A549 (cell line): ENCODE measurements around the gene ZNRF2. TPM values are rescaled to one million over a fixed set of nuclear protein-coding genes. Genes with fewer than 3 reads are reported as not detected.
A peak's percentile ranks its signal among the peaks of the same experiment; 100 is the strongest.

ENCODE experiments used
- ATAC-seq, 2 experiments: fragments of 200-7000 bp in 1 of 2; fragments of >200 bp in 1 of 2; cut with Nextera tagmentation in 1 of 2; cut with Tn5 transposase in 1 of 2; 3 replicates each; pipeline versions ENCODE4 v1.8.0 to v1.9.1; 2018 to 2020; ENCODE audit warnings: mild to moderate bottlenecking in 1 of 2, moderate library complexity in 1 of 2
- CTCF ChIA-PET: fragments of 300-600 bp; sonication (Branson Sonifier 250); formaldehyde crosslinking; extraction: SDS; loops from one replicate; lab custom pipeline; 2021; ENCODE audit warnings: antibody characterized with exemption, inconsistent platforms; lab: Yijun Ruan, JAX
- POLR2A ChIA-PET: fragments of 350-600 bp; formaldehyde crosslinking; extraction: SDS; loops from one replicate; lab custom pipeline; 2021; ENCODE audit warnings: antibody characterized with exemption, inconsistent platforms; lab: Yijun Ruan, JAX
- DNase-seq, 2 experiments: peaks; one replicate each; pipeline versions ENCODE4 v3.0.0 to v3.0.0-alpha.2; 2011 to 2016; ENCODE audit warnings: low read depth in 1 of 2, low spot score in 1 of 2
- FAIRE-seq: peaks from 2 replicates; lab custom pipeline; 2011; peaks lifted over from hg19 to GRCh38; lab: Jason Lieb, UNC
- H3K27ac ChIP-seq, 2 experiments: fragments of >200 bp; sonication (Bioruptor Twin); formaldehyde crosslinking; 3 replicates each; pipeline ENCODE4 v1.5.1; 2016 to 2017
- H3K4me1 ChIP-seq: fragments of >200 bp; sonication (Bioruptor Twin); formaldehyde crosslinking; 3 replicates; pipeline ENCODE4 v1.6.1; 2016
- H3K4me2 ChIP-seq: fragments of >200 bp; sonication (Bioruptor Twin); formaldehyde crosslinking; 3 replicates; pipeline ENCODE4 v1.6.1; 2016
- H3K4me3 ChIP-seq: fragments of >200 bp; sonication (Bioruptor Twin); formaldehyde crosslinking; 3 replicates; pipeline ENCODE4 v1.5.1; 2016
- H3K9me3 ChIP-seq: fragments of >200 bp; sonication (Bioruptor Twin); formaldehyde crosslinking; 3 replicates; pipeline ENCODE4 v1.6.1; 2016
- E2F6 ChIP-seq: IDR thresholded peaks from 2 replicates; pipeline ENCODE4 v1.6.1; 2012; ENCODE audit warnings: low read depth, borderline replicate concordance
- ESRRA ChIP-seq: fragments of 150-350 bp; IDR thresholded peaks from 2 replicates; pipeline ENCODE4 v1.6.1; 2014; ENCODE audit warnings: mild to moderate bottlenecking, low read length, borderline replicate concordance
- FOSL2 ChIP-seq, 2 experiments: fragments of 450-650 bp in 1 of 2; fragments of >200 bp in 1 of 2; sonication (Bioruptor Twin) in 1 of 2; formaldehyde crosslinking; IDR thresholded peaks; 2 replicates each; pipeline versions ENCODE4 v1.5.0 to v1.6.1; 2016 to 2020; ENCODE audit warnings: mild to moderate bottlenecking in 1 of 2, moderate library complexity in 1 of 2
- HDAC2 ChIP-seq: fragments of 200-600 bp; sonication (generic); IDR thresholded peaks from 2 replicates; pipeline ENCODE4 v1.6.1; 2016
- HEYL ChIP-seq: fragments of 250-450 bp; sonication (Bioruptor Pico); IDR thresholded peaks from 2 replicates; pipeline ENCODE4 v1.8.0; 2021; ENCODE audit warnings: mild to moderate bottlenecking, moderate library complexity
- HOXA7 ChIP-seq: fragments of 250-450 bp; sonication (Bioruptor Pico); IDR thresholded peaks from 2 replicates; pipeline ENCODE4 v1.5.0; 2020; ENCODE audit warnings: mild to moderate bottlenecking, moderate library complexity
- HOXB13 ChIP-seq: fragments of 250-450 bp; sonication (Bioruptor Pico); IDR thresholded peaks from 2 replicates; pipeline ENCODE4 v1.5.0; 2020; ENCODE audit warnings: low read depth, mild to moderate bottlenecking, moderate library complexity
- JUN ChIP-seq, 2 experiments: fragments of >200 bp; sonication (Bioruptor Twin); formaldehyde crosslinking; IDR thresholded peaks; 2 replicates in 1 of 2; 3 replicates in 1 of 2; pipeline ENCODE4 v1.6.1; 2016 to 2017
- KDM1A ChIP-seq: fragments of 200-600 bp; sonication (generic); IDR thresholded peaks from 2 replicates; pipeline ENCODE4 v1.6.1; 2016; ENCODE audit warnings: low read depth, mild to moderate bottlenecking
- MAFK ChIP-seq: fragments of 450-650 bp; IDR thresholded peaks from 2 replicates; pipeline ENCODE4 v1.6.1; 2014; ENCODE audit not compliant: partially characterized antibody
- MAZ ChIP-seq: fragments of 150-350 bp; IDR thresholded peaks from 2 replicates; pipeline ENCODE4 v1.6.1; 2014; ENCODE audit warnings: antibody characterized with exemption, low read depth, low read length, borderline replicate concordance
- NPAS2 ChIP-seq: fragments of 250-450 bp; sonication (Bioruptor Pico); IDR thresholded peaks from 2 replicates; pipeline ENCODE4 v1.8.0; 2022; ENCODE audit warnings: mild to moderate bottlenecking, moderate library complexity, borderline replicate concordance
- POLR2AphosphoS2 ChIP-seq: conservative IDR thresholded peaks from 2 replicates; pipeline ENCODE4 v1.6.1; 2012; ENCODE audit warnings: low read length, improper control_type of control experiment, inconsistent platforms
- RAD21 ChIP-seq, 2 experiments: fragments of >200 bp in 1 of 2; sonication (Bioruptor Twin) in 1 of 2; formaldehyde crosslinking in 1 of 2; IDR thresholded peaks in 1 of 2; conservative IDR thresholded peaks in 1 of 2; 2 replicates in 1 of 2; 3 replicates in 1 of 2; pipeline ENCODE4 v1.6.1; 2012 to 2018; ENCODE audit warnings: inconsistent platforms in 1 of 2
- RARB ChIP-seq: fragments of 250-450 bp; sonication (Bioruptor Pico); IDR thresholded peaks from 2 replicates; pipeline ENCODE4 v1.8.0; 2021; ENCODE audit warnings: mild to moderate bottlenecking, moderate library complexity
- RFX5 ChIP-seq: fragments of 450-650 bp; IDR thresholded peaks from 2 replicates; pipeline ENCODE4 v1.7.1; 2014; ENCODE audit warnings: antibody characterized with exemption, mild to moderate bottlenecking, moderate library complexity
- SMC3 ChIP-seq: fragments of >200 bp; sonication (Bioruptor Twin); formaldehyde crosslinking; IDR thresholded peaks from 3 replicates; pipeline ENCODE4 v1.6.1; 2018; ENCODE audit warnings: inconsistent platforms
- SREBF2 ChIP-seq: fragments of 450-650 bp; IDR thresholded peaks from 2 replicates; pipeline ENCODE4 v1.6.1; 2014; ENCODE audit warnings: mild to moderate bottlenecking, moderate library complexity
- TFCP2L1 ChIP-seq: fragments of 250-450 bp; sonication (Bioruptor Pico); IDR thresholded peaks from 2 replicates; pipeline ENCODE4 v1.5.0; 2021; ENCODE audit warnings: mild to moderate bottlenecking
- TP53 ChIP-seq: fragments of 250-450 bp; sonication (Bioruptor Pico); IDR thresholded peaks from 2 replicates; pipeline ENCODE4 v1.5.0; 2021; ENCODE audit warnings: mild to moderate bottlenecking, moderate library complexity
- USF2 ChIP-seq: fragments of 450-650 bp; IDR thresholded peaks from 2 replicates; pipeline ENCODE4 v1.6.1; 2014; ENCODE audit warnings: antibody characterized with exemption
- ZSCAN20 ChIP-seq: fragments of 250-450 bp; sonication (Bioruptor Pico); IDR thresholded peaks from 2 replicates; pipeline ENCODE4 v1.8.0; 2022; ENCODE audit warnings: mild to moderate bottlenecking, moderate library complexity
- WGBS: methylation state at CpG from one replicate; pipeline ENCODE4 v1.1.6; 2017; ENCODE audit errors: missing lambda C conversion rate; 5-methylcytosine and 5-hydroxymethylcytosine counted together
- polyA plus RNA-seq, 4 experiments: library from polyadenylated mRNA; depleted of rRNA in 3 of 4; stranded (reverse); fragments of >200 nt; fragmentation: RNase III in 1 of 4; extraction: RNeasy Plus Mini Kit Qiagen cat#74134 plus additional on column Dnase treatment in 1 of 4; gene quantifications; 2 replicates in 3 of 4; 3 replicates in 1 of 4; pipeline ENCODE4 v1.2.3, GENCODE V29; 2011 to 2017
- TF ChIP-seq, protein P1 (sequence below): fragments of >200 bp; sonication (Bioruptor Twin); formaldehyde crosslinking; IDR thresholded peaks from 2 replicates; pipeline ENCODE4 v1.6.1; 2016

The ZNRF2 gene
- polyA plus RNA-seq, 2 of the 4 experiments (the other 2 are of a cell fraction), result 5.9 to 11.4 TPM

GRCh38 chr7:30320392-30320791, 36.0 kb downstream of the ZNRF2 start (continued):
- TF ChIP-seq MAFK, result no peak
- TF ChIP-seq RFX5, result no peak

GRCh38 chr7:30321089-30321881, 36.9 kb downstream of the ZNRF2 start:
- 80% methylated on average over 8 of the region's 8 CpGs for WGBS
- ChIA-PET CTCF (interaction anchor here (1.0 to 1.7 kb wide), 2 partner anchors 12 to 31 kb away, joined by 3 to 5 read pairs; no protein-coding TSS in a partner anchor), POLR2A (no interaction called here)
- Histone ChIP-seq H3K27ac (no peak overlapping the region), H3K9me3 (no peaks in the 10 kb centered on the region), H3K4me2 (peak overlapping the region; percentile 17; the same call in 1 of the 3 replicates), H3K4me1 (peaks cover 44% of the 10 kb centered on the region), H3K4me3 (no peak overlapping the region)
- TF ChIP-seq SREBF2, result no peak
- no peak for TF ChIP-seq HDAC2
- TF ChIP-seq MAFK, result no peak
- no peak for TF ChIP-seq MAZ
- TF ChIP-seq ESRRA, result no peak
- no peak for TF ChIP-seq HEYL (CRISPR knock-in tag)
- no peak for TF ChIP-seq SMC3
- TF ChIP-seq NPAS2, result no peak
- TF ChIP-seq TP53 (CRISPR knock-in tag), result no peak
- no peak for TF ChIP-seq HOXA7
- no peak for TF ChIP-seq RARB
- TF ChIP-seq TFCP2L1 (CRISPR knock-in tag), result no peak
- TF ChIP-seq FOSL2 (IDR thresholded peaks at IDR 0.05), result no peak
- no peak for TF ChIP-seq FOSL2 (CRISPR knock-in tag; IDR thresholded peaks at IDR 0.05)
- no peak for TF ChIP-seq JUN (IDR thresholded peaks at IDR 0.05)
- TF ChIP-seq POLR2AphosphoS2, result no peak
- TF ChIP-seq, protein P1, sequence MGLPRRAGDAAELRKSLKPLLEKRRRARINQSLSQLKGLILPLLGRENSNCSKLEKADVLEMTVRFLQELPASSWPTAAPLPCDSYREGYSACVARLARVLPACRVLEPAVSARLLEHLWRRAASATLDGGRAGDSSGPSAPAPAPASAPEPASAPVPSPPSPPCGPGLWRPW, result no peak
- no peak for TF ChIP-seq USF2
- no peak for TF ChIP-seq KDM1A
- DNase-seq (no peak), FAIRE-seq (no peak), ATAC-seq (no peak)

- WGBS, result 92% methylated on average over 2 of the region's 2 CpGs
- no peak for ATAC-seq
Measured at GRCh38 chr7:30321882-30322192, 37.4 kb downstream of the ZNRF2 start.

More at GRCh38 chr7:30321882-30322192, 37.4 kb downstream of the ZNRF2 start:
- DNase-seq, result no peak
- Histone ChIP-seq H3K27ac (no peak overlapping the region), H3K9me3 (no peaks in the 10 kb centered on the region), H3K4me1 (peaks cover 44% of the 10 kb centered on the region), H3K4me2 (peak overlapping the region; percentile 17; the same call in 1 of the 3 replicates), H3K4me3 (no peak overlapping the region)
- no peak for FAIRE-seq
- CTCF ChIA-PET, result interaction anchor here (1.0 to 1.7 kb wide), 2 partner anchors 12 to 31 kb away, joined by 3 to 5 read pairs; no protein-coding TSS in a partner anchor
- TF ChIP-seq TFCP2L1 (CRISPR knock-in tag) (no peak), RAD21 (conservative IDR thresholded peaks at IDR 0.05 in 1 of 2, IDR thresholded peaks at IDR 0.05 in 1 of 2) (no peak), HOXB13 (CRISPR knock-in tag) (no peak), ZSCAN20 (CRISPR knock-in tag) (no peak), E2F6 (no peak)
- POLR2A ChIA-PET, result no interaction called here
